Measurements from ENCODE around the gene PIP4P1. TPM values are rescaled to one million over a fixed set of nuclear protein-coding genes. Genes with fewer than 3 reads are reported as not detected.

Gene PIP4P1
- total RNA-seq, 1 donor from 2014 or later, result 17.6 TPM

DNA sequence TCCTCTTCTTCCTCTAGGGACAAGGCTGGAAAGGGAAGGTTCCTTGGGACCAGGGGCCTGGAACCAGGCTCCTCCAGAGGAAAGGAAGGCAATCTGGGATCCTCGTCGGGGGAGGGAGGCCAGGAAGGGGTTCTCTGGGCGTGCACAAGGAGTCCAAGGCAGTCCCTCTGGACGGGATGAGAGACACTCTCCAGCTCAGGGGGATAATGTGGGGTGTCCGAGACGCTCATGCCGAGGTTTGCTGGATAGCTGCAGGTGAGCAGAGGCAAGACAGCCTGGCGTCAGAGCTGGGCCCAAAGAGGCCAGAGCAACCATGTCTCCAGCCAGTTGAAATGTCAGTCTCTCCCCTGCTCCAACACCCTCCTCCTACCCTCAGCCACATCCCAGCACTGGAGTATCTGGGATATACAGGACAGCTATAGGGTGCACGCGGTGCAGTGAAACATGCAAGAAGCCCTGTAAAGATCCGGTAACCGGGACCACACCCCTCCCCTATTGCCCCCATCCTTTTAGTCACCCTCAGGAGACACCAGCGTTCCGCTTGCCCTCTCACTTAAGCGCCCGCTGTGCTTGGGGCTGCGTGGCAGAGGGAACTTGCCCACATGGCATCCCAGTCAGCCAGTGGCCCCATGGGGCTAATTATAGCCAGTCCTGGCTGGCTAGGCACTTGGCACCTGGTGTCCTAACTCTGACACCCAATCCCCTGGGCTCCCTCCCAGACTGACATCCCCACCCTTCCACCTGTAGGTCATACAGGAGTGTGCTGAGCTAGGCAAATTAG is 25.5 kb downstream of the PIP4P1 start, which contains the start of gene KLHL33:
Gene KLHL33 (minus strand): TSS at position 585 of the 781 bp plus-strand sequence. CDS start 355 bp downstream, at position 230.
- DNase-seq, result no peak

DNA sequence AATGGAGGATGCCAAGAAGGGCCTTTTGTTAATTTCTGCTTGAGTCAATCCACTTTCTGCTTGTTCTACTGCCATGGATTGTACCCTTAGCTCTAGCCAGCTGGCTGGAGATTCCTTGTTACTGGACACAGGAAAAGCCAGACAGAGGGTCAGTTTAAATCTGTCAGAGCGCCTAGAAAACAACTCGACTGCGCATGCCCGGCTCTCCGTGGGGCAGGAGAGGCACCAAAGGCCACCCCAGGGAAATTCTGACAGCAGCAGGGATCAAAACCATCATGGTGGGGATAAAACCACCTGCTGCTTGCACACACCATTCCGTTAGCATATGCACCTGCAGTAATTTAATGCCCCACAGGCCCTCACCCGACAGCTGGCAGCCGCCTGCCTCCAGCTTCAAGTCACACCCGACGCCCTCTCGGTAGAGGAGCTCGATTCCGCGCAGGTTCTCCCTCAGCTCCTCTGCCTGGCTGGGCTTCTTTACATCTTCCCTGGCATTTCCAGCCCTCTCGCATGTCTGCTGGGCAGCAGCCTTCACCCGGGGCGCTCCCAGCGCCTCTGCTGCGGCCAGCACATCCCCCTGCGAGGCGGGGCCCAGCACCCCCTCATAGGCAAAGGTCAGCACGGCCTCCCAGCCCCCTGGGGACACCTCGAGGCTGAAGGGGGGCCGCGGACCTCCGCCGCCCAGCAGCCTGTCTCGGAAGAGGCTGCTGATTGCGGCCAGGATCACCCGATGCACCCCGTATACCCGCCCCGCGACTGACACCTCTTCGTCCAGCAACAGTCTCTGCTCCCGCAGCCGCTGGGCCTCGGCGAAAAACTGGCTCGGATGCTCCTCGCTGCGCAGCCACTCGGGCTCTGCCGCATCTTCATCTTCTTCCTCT is 26.3 kb downstream of the PIP4P1 start:
- no peak for DNase-seq

DNA sequence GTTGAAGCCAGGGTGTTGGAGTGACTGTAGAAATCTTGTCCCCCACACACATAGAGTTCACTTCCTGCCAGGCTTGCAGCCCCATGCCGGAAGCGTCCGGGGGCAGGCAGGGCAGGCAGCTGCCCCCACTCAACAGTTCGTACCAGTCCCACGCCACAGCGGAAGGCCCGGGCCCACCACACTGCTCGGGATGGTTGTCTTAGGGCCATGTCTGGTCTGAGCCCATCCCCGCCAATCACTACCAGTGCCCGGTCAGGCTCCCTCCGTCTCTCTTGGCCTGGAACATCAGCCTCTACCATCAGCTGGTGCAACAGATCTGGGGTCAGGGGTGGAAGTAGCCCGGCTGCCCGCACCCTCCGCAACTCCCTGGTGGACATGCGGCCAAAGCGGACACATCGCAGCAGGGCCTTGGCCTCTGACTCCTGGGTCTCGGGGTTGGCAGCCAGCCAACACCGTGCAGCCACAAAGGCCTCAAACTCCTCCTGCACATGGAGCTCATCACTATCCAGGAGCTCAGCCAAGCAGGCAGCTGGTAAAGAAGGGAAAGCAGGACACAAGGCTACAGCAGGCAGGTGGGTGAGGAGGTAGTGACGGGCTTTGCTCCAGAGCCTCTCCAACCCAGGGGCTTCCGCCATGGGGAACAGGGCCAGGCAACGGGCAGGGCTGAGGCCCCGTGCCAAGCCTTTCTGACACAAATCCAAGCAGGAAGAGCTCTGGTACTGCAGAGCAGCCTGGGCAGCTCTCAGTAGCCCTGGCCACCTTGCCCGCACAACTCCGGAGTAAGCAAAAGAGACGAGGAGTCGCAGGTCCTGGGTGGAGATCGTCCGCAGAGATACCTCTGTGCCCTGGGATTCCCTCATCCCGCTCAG is 31.2 kb downstream of the PIP4P1 start:
- DNase-seq, result no peak

GRCh38 chr14:20428802-20429201 is 32.4 kb downstream of the PIP4P1 start:
- no peak for DNase-seq

DNA sequence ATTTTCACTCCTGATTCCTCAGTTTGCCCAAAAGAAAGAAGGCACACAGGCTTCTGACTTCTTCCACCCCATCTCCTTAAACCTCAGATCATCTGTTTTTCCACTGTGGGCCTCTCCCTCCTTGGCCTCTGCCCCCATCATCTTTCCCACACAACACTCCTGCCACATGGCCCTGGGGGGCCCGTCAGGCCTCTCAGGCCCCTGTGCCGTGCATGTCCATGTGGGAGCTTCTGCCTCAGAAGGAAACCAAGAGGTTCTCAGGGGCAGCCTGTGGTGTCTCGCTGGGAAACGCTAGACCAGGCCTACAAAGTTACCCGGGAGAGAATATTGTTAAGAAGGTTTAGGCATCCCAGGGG is 33.2 kb downstream of the PIP4P1 start:
- DNase-seq, result no peak

DNA sequence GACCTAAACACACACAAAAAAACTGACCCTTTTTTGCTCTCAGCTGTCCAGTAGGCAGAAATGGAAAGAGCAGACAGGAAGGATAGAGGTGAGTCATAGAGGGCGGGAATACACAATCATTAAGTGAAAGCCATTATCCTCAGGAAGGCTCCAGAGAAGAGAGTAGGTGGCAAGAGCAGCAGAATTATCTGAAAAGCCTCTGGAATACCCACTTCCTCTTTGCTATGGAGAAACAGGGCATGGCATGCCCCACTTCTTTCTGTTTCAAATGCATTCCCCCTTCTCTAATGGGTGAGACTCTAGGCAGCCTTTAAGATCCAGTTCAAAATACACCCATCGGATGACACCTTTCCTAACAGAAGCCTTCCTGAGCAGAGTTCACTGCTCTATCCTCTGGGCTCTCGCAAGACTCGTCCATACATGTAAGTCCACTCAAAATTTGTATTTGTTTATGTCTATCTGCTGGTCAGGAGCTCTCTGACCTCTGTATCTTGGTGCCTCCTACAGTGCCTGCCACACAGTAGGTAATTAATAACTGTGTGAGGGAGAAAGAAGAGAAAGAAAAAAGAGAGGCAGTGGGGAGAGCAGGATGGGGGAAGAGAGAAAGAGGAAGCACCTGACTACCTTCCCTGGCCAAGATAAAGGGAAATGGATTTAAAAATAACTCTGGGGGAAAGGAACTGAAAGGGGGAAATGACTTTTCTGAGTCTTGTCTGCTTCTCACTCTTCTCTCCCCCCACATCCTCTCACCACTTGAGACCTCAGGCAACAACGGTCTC is 33.8 kb downstream of the PIP4P1 start:
- DNase-seq, result no peak

GRCh38 chr14:20424851-20425250 is 36.4 kb downstream of the PIP4P1 start:
- no peak for DNase-seq

DNA sequence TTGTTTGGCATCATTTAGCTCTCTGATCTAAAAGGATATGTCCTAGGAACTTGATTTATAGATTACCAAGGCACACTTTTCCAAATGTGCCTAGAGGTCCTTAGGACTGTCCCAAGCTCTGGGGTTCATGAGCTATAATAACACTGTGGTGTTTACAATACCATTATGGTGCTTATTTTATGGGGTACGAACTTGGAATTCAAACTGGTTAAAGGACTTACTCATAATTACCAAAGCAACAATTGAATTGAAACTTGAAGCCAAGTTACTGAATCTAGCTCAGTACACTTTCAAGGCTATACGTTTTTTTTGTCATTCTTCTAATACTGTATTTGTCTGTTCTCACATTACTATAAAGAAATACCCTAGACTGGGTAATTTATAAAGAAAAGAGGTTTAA is 38.3 kb downstream of the PIP4P1 start:
- no peak for DNase-seq

DNA sequence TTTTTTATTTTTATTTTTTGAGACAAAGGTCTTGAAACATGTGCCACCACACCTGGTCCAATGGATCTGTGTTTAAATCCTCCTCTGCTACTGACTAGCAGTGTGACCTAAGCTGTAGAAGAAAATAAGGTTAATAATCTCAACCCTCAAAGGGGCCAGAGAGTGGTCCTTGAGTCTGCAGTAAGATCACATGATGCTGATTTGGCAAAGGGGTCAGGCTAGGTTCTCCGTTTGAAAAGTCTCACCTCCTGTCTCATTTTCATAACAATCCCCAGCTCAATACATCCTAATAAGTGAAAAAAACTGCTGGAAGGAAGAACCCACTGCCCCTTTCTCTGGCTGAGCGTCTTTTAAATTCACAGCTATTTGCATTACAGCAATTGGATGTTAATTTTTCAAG is 40.0 kb downstream of the PIP4P1 start:
- DNase-seq, result no peak

DNA sequence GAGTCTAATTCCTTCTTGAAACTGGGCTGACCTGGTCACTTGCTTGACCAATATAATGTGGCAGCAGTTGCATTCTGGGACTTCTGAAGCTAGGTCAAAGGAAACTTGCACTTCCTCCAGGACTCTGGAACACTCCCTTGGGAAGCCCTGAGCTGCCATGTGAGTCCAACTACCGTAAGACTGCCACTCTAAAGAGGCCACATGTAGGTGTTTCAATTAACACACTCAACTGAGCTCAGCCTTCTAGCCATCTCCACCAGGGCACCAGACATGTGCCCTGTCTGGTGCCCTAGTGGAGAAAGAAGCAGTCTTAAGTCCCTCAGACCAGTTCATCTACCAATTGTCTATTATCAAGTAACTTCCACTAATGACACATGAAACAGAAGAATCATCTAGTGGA is 41.8 kb downstream of the PIP4P1 start:
- no peak for DNase-seq

DNA sequence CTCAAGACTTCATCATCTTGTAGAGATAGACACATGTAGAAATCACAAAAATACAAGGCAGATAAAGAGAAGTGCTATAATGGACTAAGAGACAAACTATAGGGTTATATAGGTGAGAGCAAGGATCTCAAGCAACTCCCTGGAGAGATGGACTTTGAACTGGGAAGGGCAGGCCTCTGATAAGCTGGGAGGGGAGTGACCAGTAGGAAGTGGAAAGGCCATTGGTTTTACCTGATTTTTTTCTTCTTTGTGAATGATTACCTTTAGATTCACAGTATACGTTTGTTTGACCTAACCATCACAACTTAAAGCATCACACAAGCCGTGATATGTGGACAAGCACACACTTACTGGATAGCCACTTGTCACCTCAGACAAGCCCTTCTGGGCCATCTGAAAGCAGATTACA is 42.7 kb downstream of the PIP4P1 start:
- no peak for DNase-seq

- DNase-seq, result no peak
These were observed 43.7 kb downstream of the PIP4P1 start for GRCh38 chr14:20417250-20418186.

DNA sequence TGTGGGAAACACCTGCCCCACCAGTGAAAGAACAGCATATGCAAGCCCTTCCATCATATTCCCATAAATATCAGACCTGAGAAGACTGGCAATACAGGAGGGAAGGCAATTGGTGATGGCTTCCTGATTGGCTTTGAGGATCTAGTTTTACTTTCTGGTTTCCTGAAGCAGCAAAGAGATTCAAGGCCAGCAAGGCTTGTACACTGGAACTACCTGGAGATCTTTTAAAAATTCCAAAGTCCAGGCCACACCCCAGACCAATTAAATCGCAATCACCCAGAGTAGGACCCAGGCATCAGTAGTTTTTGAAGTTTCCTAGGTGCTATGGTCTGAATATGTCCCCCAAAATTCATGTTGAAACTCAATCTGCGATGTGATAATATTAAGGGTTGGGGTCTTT is 45.0 kb downstream of the PIP4P1 start:
- DNase-seq, result no peak

GRCh38 chr14:20415782-20416206 is 45.4 kb downstream of the PIP4P1 start:
- peak; percentile 34 for DNase-seq

DNA sequence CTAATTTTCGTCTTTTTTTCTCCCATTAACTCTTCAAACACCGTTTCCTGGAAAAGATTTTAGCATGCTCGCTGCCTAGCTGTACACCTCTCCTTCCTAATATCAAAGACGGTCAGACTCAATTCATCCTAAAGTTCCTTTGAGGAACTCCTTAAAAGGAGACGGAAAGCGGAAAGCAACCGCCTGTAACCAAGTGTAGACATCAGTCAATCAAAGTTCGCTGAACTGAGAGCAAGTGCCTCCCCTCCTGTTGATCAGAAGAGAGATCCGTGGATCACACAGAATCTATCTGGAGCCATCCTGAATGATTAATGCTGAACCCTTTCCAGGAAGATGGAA is 47.5 kb downstream of the PIP4P1 start:
- no peak for DNase-seq

GRCh38 chr14:20412876-20413743 is 48.1 kb downstream of the PIP4P1 start, which contains the start of gene TEP1:
TEP1 (minus strand) TSS chr14:20413501; CDS start chr14:20408439, 5,062 bp downstream.
- peak; percentile 84 for DNase-seq

DNA sequence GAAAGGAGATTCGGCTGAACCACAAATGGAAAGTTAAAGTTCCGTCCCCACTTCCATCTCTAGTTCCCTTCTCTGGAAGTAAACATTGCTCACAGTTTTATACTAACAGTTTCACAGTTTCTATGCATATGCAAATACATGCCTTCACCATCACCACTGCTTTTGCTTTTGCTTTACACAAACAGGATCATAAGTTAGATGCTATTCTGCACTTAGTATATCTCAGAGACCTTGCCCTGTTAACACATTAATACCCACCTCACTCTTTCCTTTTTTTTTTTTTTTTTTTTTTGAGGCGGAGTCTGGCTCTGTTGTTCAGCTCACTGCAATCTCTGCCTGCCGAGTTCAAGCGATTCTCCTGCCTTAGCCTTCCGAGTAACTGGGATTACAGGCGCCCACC is 48.8 kb downstream of the PIP4P1 start:
- no peak for DNase-seq

- DNase-seq, result no peak
These were observed 52.0 kb downstream of the PIP4P1 start for GRCh38 chr14:20409226-20409625.
